ENCODE results near the gene FLAD1.

GRCh38 chr1:154958681-154959425, 24.3 kb upstream of the FLAD1 start:
- TF ChIP-seq ZNF169 (tag by site-specific recombination; IDR thresholded peaks at IDR 0.05) (no peak), ZNF660 (tag by site-specific recombination; IDR thresholded peaks at IDR 0.05) (no peak), ZNF302 (tag by site-specific recombination; IDR thresholded peaks at IDR 0.05; ENCODE audit: low read depth) (no peak), TSHZ1 (tag by site-specific recombination; IDR thresholded peaks at IDR 0.05; ENCODE audit: borderline replicate concordance) (no peak), REST (tag by site-specific recombination; IDR thresholded peaks at IDR 0.05) (no peak)

Measured in HEK293 (cell line).